Spinal cord (tissue), 10 donors: ENCODE data around the gene WWOX. TPM values are rescaled to one million over a fixed set of nuclear protein-coding genes. Genes with fewer than 3 reads are reported as not detected.
A peak's percentile ranks its signal among the peaks of the same experiment; 100 is the strongest.

Experiments used
- DNase-seq, 6 donors: peaks; one replicate each; pipeline versions ENCODE4 v3.0.0 to v3.0.0-alpha.2; 2013 to 2015; ENCODE audit warnings: low spot score in 6 of 6, low read depth in 4 of 6
- H3K27ac ChIP-seq: one replicate; pipeline ENCODE4 v1.5.1; 2013; ENCODE audit warnings: low read depth, low read length, control low read depth
- H3K27me3 ChIP-seq: one replicate; pipeline ENCODE4 v1.6.1; 2013; ENCODE audit warnings: low read length; ENCODE audit not compliant: control insufficient read depth, insufficient read depth
- H3K36me3 ChIP-seq: one replicate; pipeline ENCODE4 v1.6.1; 2013; ENCODE audit warnings: low read length; ENCODE audit not compliant: control insufficient read depth, insufficient read depth
- H3K4me1 ChIP-seq: one replicate; pipeline ENCODE4 v1.6.1; 2013; ENCODE audit warnings: low read length; ENCODE audit not compliant: control insufficient read depth, insufficient read depth
- H3K4me3 ChIP-seq: one replicate; pipeline ENCODE4 v1.5.1; 2013; ENCODE audit warnings: low read depth, low read length, control low read depth
- H3K9me3 ChIP-seq: one replicate; pipeline ENCODE4 v1.6.1; 2013; ENCODE audit warnings: low read length; ENCODE audit not compliant: control insufficient read depth, insufficient read depth
- WGBS: methylation state at CpG from one replicate; pipeline ENCODE4 v1.1.5; 2013; ENCODE audit warnings: missing lambda C conversion rate; ENCODE audit not compliant: insufficient coverage; 5-methylcytosine and 5-hydroxymethylcytosine counted together
- polyA plus RNA-seq, 2 donors: library from polyadenylated mRNA; unstranded; fragments of 120-200 nt; gene quantifications; one replicate each; pipeline ENCODE4 v1.2.1, GENCODE V29; 2013; ENCODE audit not compliant: insufficient read length in 2 of 2
- total RNA-seq, 2 donors: library from RNA; depleted of rRNA in 1 of 2; stranded (reverse); fragments of 120-200 nt in 1 of 2; fragments of >200 nt in 1 of 2; gene quantifications; one replicate each; pipeline versions ENCODE4 v1.2.3 to v1.2.4, GENCODE V29; 2013 to 2014
- donor health status: healthy.

WWOX gene
- total and polyA plus RNA-seq, 4 donors = 27.5 to 51.5 (median 32.5) TPM

DNA sequence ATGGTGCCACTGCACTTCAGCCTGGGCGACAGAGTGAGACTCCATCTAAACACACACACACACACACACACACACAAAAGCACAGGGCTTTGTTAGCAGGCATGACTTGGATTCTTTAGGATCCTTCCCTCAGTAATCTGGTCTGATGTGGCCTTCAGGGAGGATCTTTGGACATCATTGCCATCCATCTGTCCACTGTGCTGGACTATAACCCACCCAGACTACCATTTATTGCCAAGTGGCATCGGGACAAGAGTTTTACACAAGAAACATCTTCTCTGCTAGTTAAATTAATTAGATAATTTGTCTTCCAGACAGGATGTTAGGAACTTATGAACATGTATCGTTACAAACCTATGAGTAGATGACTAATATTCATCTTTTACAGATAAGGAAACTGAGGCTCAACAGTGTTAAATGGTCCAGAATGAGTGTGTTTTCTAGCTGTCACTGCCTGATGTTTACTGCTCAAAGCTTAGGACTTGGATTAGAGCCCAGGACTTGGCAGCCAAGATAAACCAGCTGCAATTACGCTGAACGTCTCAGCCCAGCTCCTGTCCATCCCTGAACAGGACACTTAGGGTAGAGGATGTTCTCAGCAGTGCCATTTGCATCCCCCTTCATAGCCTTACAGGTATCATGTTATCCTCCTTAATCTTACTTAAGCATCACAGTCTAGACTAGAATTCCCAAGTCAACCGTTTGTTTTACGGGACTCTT, 285.8 kb downstream of the WWOX start:
- Histone ChIP-seq H3K36me3 (no peaks in the 10 kb centered on the region), H3K27ac (no peak overlapping the region), H3K4me1 (no peaks in the 10 kb centered on the region), H3K4me3 (no peak overlapping the region), H3K9me3 (no peaks in the 10 kb centered on the region), H3K27me3 (no peaks in the 10 kb centered on the region)
- DNase-seq = peak in 2 of 6 donors; percentile 18 to 35
- 63% methylated on average over 4 of the region's 7 CpGs for WGBS

DNA sequence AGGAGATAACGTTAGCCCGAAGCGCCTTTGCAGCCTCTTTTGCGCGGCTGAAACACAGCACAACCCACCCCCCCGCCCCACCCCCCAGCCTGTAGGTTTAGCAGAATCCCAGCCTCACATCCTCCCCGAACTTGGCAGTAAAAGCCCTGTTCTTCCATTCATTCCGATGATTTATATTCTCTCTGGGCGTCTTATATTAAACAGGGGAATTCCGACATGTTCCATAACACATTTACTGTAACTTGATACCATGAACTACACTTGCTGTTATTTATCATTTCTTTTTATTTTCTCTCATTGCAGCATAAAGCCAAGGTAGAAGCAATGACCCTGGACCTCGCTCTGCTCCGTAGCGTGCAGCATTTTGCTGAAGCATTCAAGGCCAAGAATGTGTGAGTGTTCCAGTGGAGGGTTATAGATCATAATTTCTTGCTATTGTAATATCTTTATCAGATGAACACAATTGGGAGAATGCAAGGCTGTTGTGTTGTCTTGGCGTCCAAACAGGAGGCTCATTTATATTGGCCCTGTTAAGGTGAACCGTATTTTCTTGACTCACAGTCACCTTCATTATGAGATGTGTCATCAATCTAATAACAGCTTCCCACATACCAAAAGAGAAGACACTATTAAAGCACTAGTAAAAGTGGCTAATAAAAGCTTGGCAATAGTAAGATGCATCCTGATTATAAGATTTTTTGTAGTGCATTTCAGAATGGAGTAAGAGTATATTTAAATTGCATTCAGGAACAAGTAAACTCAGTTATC, 287.3 kb downstream of the WWOX start:
- Histone ChIP-seq H3K36me3 (no peaks in the 10 kb centered on the region), H3K27ac (no peak overlapping the region), H3K4me1 (no peaks in the 10 kb centered on the region), H3K27me3 (no peaks in the 10 kb centered on the region), H3K4me3 (no peak overlapping the region), H3K9me3 (no peaks in the 10 kb centered on the region)
- WGBS = 76% methylated on average over 3 of the region's 15 CpGs
- DNase-seq = peak in 1 of 6 donors; percentile 72

DNA sequence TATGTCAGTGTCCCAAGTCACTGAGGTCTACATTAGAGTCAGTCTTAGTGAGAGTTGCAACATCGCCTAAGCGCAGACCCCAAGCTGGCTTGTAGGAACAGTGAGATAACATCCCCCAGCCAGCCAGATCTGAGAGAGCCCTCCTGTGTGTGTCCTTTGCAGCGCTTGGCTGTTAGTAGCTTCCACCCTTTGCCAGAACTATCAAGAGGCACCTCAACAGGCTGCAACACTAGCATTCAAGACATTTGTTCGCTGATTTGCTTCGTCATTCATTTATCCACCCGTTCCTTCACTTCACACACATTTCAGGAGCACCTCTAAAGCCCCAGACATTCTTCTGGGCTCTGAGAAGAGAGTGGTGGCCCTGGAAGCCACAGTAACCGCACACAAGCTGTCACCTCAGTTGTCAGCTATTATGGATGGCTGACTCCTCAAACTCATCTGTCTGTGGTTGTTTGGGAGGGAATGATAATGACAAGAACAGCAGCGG, 289.6 kb downstream of the WWOX start:
- Histone ChIP-seq H3K36me3 (no peaks in the 10 kb centered on the region), H3K9me3 (peaks cover 3% of the 10 kb centered on the region), H3K4me3 (no peak overlapping the region), H3K27me3 (no peaks in the 10 kb centered on the region), H3K27ac (no peak overlapping the region), H3K4me1 (no peaks in the 10 kb centered on the region)
- 86% methylated on average over 6 of the region's 8 CpGs for WGBS
- DNase-seq = peak in 1 of 6 donors; percentile 19

DNA sequence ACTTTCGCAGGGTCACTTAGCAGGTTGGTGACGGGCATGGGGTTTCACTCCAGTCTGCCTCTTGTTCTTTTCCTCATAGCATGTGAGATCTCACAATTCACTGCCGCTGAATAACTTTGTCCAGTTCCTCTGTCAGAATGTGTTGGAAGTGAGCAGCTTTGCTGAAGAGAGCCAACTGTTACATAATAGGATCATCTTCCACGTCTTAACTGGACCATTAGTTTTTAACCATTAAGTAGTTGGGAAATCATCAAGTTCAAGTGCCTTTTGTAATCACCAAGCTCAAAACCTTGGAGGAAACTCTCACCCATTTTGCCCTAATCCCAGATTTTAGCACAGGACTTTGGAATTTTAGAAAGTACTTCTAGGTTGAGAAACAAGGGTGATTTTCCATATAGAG, 290.6 kb downstream of the WWOX start:
- Histone ChIP-seq H3K27ac (no peak overlapping the region), H3K27me3 (no peaks in the 10 kb centered on the region), H3K4me3 (no peak overlapping the region), H3K4me1 (no peaks in the 10 kb centered on the region), H3K36me3 (no peaks in the 10 kb centered on the region), H3K9me3 (peaks cover 3% of the 10 kb centered on the region)
- WGBS = no CpG with 5 or more reads among the region's 4 CpGs
- DNase-seq = peak in 2 of 6 donors; percentile 11 to 23

DNA sequence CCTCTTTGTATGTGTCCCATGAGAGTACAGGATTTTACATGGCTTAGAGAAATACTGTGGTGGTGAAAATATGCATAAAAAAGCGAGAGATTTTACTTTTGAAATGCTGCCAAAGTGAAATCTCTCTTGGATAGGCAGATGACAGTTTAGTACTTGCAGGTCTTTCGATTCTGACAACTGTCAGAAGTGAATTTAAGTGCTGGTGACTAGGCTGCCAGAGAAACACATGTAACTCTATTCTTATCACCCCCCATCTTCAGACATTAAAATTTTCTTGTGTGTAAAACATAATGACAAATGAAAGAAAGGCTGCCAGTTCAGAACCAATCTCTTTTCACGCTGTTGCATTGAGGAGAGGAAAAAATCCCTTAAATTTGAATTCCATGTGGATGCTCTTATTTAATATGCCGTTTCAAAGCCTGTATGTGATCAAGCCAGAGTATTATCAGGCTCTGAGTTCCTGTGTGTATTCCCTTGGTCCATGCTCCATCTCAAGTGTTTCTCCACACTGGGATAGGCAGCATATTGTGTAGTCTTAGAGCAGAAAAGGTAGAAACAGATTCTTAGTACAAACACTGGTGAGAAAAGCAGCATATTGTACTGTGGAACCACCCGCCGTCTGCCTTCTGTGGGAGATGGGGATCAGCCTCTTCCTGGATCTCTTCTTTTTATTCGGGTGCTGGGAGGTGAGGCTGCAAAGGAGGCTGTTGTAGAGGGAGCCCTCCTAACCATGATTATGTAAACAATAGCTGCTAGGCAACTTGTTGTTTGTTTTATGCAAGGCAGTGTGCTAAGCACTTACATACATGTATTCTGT, 291.3 kb downstream of the WWOX start:
- 80% methylated on average over 2 of the region's 7 CpGs for WGBS
- peak in 2 of 6 donors; percentile 23 to 54 for DNase-seq
- Histone ChIP-seq H3K9me3 (peaks cover 3% of the 10 kb centered on the region), H3K27me3 (no peaks in the 10 kb centered on the region), H3K4me1 (no peaks in the 10 kb centered on the region), H3K4me3 (no peak overlapping the region), H3K27ac (no peak overlapping the region), H3K36me3 (no peaks in the 10 kb centered on the region)

DNA sequence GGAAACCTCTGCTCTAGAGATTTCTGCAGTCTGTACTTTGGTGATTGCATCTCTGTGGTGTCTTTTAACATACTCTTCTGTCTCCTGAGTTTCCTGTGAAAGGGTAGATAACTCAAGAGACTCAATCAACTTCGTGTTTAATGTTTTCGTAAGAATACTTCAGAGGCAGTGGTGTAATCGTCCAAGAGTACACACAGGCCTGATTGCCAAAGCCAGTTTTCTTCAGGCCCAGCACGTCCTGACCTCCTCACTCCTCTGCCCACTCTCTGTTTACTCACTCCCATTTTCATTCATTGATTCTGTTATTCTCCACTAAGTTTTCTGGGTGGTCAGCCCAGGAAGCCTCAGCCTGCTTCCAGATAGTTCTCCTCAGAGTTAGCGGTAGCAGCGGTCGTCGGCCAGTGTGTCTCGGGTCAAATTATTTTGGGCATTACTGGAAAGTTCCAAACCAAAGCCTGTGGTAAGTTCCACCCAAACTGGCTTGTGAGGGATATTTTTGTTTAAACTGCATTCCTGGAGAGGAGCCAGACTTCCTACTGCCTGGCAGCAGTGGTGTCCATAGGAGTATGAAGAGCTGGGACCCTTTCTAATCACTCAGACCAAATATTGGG, 293.2 kb downstream of the WWOX start:
- H3K27ac ChIP-seq = no peak overlapping the region
- H3K4me1 ChIP-seq = no peaks in the 10 kb centered on the region
- H3K4me3 ChIP-seq = no peak overlapping the region
- H3K9me3 ChIP-seq = peaks cover 3% of the 10 kb centered on the region
- WGBS = 90% methylated on average over 9 of the region's 9 CpGs
- no peaks in the 10 kb centered on the region for H3K27me3 ChIP-seq
- H3K36me3 ChIP-seq = no peaks in the 10 kb centered on the region
- DNase-seq = no peak

DNA sequence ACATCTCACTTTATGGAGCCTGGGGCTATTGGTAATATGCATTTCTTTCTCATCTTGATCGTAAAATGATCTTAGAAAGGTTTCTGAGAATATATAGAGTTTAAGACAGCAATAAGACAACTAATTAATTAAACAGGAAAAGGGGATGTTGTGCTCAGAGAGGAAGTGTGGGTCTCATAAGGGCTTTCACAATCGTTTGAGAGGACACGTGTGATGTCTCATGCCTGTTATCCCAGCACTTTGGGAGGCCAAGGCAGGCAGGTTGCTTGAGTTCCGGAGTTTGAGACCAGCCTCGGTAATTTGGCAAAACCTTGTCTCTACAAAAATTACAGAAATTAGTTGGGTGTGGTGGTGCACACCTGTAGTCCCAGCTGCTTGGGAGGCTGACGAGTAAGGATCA, 295.6 kb downstream of the WWOX start:
- no peak for DNase-seq
- peaks cover 3% of the 10 kb centered on the region for H3K9me3 ChIP-seq
- H3K27me3 ChIP-seq = no peaks in the 10 kb centered on the region
- no peak overlapping the region for H3K4me3 ChIP-seq
- H3K36me3 ChIP-seq = no peaks in the 10 kb centered on the region
- WGBS = 86% methylated on average over 3 of the region's 6 CpGs
- no peak overlapping the region for H3K27ac ChIP-seq
- H3K4me1 ChIP-seq = no peaks in the 10 kb centered on the region

GRCh38 chr16:78396046-78396445, 296.6 kb downstream of the WWOX start:
- Histone ChIP-seq H3K4me3 (no peak overlapping the region), H3K27ac (no peak overlapping the region), H3K9me3 (peaks cover 3% of the 10 kb centered on the region), H3K27me3 (no peaks in the 10 kb centered on the region), H3K4me1 (no peaks in the 10 kb centered on the region), H3K36me3 (no peaks in the 10 kb centered on the region)
- WGBS = no CpG with 5 or more reads among the region's 2 CpGs
- DNase-seq = no peak

DNA sequence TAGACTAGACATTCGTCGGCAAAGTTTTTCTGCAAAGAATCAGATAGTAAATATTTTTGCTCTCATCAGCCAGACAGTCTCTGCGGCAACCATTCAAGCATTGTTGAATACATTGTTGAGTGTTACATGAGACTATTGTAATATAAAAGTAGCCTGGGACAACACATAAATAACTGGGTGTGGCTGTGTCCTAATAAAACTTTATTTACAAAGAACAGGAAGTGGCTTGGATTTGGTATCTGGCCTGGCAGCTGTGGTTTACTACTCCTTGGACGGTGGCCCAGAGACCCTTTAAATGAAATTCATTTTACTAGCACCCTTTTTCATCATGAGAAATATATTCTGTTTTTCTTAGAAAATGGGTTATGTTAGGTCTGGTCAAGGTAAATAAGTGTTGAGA, 297.2 kb downstream of the WWOX start:
- Histone ChIP-seq H3K9me3 (peaks cover 3% of the 10 kb centered on the region), H3K27ac (no peak overlapping the region), H3K4me1 (no peaks in the 10 kb centered on the region), H3K36me3 (no peaks in the 10 kb centered on the region), H3K27me3 (no peaks in the 10 kb centered on the region), H3K4me3 (no peak overlapping the region)
- DNase-seq = no peak
- no CpG with 5 or more reads among the region's 4 CpGs for WGBS
